Epithelial cell of proximal tubule (primary cell): Measurements from ENCODE around the gene CSTPP1. TPM values are rescaled to one million over a fixed set of nuclear protein-coding genes. Genes with fewer than 3 reads are reported as not detected.
"Not testable (repeated sequence)": the region's sequence is repeated elsewhere in the genome, so short reads cannot be mapped to it uniquely, and the experiment has no call there.

Experiments
- DNase-seq: peaks from one replicate; pipeline ENCODE4 v3.0.0-alpha.2; 2011; ENCODE audit warnings: low read depth
- H3K4me3 ChIP-seq: 2 replicates; pipeline ENCODE4 v1.5.1; 2011; ENCODE audit warnings: low read depth, mild to moderate bottlenecking, low read length
- total RNA-seq: library from RNA; depleted of rRNA; stranded (reverse); fragments of >200 nt; gene quantifications from 2 replicates; pipeline ENCODE4 v1.2.3, GENCODE V29; 2015
- TF ChIP-seq, protein P1 (sequence below): conservative IDR thresholded peaks from 2 replicates; pipeline ENCODE4 v1.5.1; 2012; ENCODE audit warnings: low read depth, mild to moderate bottlenecking, low read length

The CSTPP1 gene
- total RNA-seq, 1 donor from 2014 or later: 39.8 TPM

DNA sequence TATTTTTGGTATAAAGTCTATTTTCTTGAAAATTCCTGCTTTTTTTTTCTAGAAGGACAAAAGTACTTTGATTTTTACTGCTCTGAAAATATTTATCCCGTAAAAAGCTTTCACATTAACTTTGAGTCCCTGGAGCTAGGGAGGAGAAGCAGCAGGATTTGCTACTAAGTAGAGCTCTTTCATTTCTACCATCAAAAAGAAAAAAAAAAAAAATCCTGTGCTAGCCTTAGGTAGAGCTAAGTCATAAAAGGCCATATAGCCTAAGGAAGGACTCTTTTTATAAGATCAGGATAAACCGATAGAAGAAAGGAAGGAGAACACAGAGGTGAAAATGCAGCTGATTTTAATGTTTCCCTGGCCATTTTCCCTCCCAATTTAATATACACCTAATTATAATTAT is 48.0 kb downstream of the CSTPP1 start:
- DNase-seq: no peak
- TF ChIP-seq, protein P1, sequence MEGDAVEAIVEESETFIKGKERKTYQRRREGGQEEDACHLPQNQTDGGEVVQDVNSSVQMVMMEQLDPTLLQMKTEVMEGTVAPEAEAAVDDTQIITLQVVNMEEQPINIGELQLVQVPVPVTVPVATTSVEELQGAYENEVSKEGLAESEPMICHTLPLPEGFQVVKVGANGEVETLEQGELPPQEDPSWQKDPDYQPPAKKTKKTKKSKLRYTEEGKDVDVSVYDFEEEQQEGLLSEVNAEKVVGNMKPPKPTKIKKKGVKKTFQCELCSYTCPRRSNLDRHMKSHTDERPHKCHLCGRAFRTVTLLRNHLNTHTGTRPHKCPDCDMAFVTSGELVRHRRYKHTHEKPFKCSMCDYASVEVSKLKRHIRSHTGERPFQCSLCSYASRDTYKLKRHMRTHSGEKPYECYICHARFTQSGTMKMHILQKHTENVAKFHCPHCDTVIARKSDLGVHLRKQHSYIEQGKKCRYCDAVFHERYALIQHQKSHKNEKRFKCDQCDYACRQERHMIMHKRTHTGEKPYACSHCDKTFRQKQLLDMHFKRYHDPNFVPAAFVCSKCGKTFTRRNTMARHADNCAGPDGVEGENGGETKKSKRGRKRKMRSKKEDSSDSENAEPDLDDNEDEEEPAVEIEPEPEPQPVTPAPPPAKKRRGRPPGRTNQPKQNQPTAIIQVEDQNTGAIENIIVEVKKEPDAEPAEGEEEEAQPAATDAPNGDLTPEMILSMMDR: no peak
- no peak overlapping the region for H3K4me3 ChIP-seq

DNA sequence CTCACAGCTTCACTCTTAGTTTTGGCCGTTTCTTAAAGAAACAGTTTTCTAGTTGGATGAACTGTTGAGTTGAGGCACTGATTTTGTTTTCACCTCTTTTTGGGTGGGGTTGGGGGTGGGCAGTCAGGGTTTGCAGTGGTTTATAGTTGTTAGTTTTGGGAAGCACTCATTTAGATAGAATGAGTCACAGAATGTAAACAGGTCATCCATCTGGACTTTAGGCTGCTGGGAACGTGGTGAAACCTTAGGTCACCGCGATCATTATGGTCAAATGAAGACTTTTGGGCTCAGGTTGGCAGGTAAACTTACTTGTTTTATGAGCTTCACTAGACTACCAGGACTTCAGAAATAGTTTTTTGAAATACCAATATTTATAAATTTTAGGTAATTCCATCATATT is 48.4 kb downstream of the CSTPP1 start:
- no peak overlapping the region for H3K4me3 ChIP-seq
- DNase-seq: no peak
- TF ChIP-seq, protein P1: no peak

DNA sequence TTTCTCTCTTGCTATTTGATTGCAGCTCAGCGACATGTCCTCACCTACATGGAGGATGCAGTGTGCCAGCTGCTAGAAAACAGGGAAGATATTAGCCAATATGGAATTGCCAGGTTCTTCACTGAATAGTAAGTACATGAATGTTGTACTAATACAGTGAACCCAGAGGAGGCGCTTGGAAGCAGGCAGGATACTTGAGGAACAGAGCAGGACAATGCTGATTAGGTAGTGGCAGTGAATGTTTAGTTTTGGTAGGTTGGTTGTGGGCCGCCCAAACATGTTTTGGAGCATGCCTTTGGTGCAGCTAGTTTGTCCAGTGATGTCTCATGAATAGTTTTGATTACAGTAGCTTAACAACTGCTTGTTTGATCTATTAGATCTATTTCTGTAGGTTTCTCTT is 50.6 kb downstream of the CSTPP1 start:
- no peak overlapping the region for H3K4me3 ChIP-seq
- TF ChIP-seq, protein P1: no peak
- DNase-seq: no peak

DNA sequence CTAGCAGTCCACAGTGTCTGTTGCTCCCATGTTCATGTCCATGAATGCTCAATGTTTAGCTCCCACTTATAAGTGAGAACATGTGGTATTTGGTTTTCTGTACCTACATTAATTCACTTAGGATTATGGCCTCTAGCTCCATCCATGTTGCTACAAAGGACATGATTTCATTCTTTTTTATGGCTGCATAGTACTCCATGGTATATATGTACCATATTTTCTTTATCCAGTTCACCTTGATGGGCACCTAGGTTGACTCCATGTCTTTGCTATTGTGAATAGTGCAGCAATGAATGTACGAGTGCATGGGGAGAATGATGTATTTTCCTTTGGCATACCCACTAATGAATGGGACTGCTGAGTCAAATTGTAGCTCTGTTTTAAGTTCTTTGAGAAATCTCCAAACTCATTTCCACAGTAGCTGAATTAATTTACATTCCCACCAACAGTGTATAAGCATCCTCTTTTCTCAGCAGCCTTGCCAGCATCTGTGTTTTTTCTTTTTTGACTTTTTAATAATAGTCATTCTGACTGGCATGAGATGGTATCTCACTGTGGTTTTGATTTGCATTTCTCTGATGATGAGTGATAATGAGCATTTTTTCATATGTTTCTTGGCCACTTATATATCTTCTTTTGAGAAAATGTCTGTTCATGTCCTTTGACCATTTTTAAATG is 53.4 kb downstream of the CSTPP1 start:
- H3K4me3 ChIP-seq, DNase-seq: not testable (repeated sequence)

DNA sequence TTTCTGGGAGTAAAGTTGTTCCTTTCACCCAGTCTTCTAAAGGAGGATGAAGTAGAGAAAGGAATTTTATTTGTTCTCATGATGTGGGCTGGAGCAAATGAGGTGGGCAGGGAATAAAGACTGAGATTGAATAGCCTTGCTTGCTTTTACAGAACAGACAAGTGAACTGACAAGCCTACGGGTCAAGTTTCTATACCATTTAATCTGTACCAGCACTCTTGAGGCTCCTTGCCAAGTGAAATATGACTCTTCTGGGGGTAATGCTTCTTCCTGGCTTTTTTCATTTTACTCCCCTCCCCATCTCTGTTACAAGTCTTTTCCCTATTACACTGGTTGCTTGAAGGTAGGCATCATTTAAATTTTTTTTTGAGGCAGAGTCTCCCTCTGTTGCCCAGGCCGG is 54.8 kb downstream of the CSTPP1 start:
- H3K4me3 ChIP-seq: no peak overlapping the region
- DNase-seq: no peak
- TF ChIP-seq, protein P1: no peak

DNA sequence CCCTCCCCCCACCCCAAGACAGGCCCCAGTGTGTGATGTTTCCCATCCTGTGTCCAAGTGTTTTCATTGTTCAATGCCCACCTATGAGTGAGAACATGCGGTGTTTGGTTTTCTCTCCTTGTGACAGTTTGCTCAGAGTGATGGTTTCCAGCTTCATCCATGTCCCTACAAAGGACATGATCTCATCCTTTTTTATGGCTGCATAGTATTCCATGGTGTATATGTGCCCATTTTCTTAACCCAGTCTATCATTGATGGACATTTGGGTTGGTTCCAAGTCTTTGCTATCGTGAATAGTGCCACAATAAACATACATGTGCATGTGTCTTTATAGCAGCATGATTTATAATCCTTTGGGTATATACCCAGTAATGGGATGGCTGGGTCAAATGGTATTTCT is 55.8 kb downstream of the CSTPP1 start:
- DNase-seq, H3K4me3 ChIP-seq: not testable (repeated sequence)

DNA sequence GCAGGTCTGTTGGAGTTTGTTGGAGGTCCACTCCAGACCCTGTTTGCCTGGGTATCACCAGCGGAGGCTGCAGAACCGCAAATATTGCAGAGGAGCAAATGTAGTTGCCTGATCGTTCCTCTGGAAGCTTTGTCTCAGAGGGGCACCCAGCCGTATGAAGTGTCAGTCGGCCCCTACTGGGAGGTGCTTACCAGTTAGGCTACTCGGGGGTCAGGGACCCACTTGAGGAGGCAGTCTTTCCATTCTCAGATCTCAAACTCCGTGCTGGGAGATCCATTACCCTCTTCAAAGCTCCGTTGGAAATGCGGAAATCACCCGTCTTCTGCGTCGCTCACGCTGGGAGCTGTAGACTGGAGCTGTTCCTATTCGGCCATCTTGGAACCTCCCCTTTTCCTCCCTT is 61.2 kb downstream of the CSTPP1 start:
- not testable (repeated sequence) for DNase-seq, H3K4me3 ChIP-seq

DNA sequence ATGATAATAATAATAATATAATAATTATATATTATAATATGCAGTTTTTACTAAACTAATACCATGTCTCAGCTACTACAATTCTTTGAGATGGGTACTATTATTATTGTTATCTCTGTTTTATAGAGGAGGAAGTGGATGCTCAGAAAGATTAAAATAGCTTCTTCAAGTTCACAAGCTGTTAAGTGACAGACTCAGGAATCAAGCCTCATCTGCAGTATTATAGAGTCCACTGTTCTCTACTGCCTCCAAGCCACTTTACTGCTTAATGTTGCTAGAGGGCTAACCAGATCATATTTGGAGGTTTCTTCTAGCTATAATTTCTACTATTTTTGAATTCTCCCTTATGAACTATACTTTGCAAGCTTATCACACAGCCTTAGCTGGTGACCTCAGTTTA is 62.7 kb downstream of the CSTPP1 start:
- TF ChIP-seq, protein P1: no peak
- no peak overlapping the region for H3K4me3 ChIP-seq
- no peak for DNase-seq

DNA sequence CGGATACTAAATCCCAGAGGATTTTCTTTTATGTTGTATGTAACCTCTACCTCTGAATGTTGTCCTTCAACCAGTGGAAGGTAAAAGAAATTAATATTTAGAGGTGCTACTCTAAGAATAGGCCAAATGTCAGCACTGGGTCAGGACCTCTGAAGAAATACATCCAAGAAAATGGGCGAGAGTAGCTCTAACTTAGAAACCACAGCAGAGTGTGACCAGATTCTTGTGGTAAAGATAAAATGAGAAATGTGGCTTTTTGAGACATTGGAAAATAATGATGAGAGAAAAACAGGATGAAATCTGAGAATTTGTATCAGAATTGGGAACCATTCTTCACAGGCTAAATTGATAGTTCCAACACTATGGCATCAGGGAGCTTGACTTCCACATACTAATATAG is 63.5 kb downstream of the CSTPP1 start:
- H3K4me3 ChIP-seq: no peak overlapping the region
- TF ChIP-seq, protein P1: no peak
- DNase-seq: no peak
